GM19452 (cell line): ENCODE measurements around the gene EFR3B.

Source experiments
- ATAC-seq: cut with Tn5 transposase; IDR thresholded peaks from one replicate; pipeline ENCODE4 v1.9.1; 2021; ENCODE audit not compliant: unreplicated experiment

Gene EFR3B

DNA sequence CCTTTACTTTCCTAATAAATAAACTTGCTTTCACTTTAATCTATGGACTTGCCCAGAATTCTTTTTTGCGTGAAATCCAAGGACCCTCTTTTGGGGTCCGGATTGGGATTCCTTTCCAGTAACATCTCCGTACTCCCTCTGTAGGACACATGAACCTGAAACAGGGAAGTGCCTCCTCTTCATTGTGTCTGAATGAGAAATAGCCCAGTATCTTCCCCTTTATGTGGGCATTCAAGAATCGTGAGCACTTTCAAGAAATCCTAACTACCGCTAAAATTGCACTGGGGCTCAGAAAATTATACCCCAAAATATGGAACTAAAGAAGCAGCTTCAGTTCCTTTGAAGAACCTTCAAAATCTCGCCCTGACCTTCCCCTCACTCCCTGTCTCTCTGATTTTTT lies 134.3 kb downstream of the EFR3B start:
- ATAC-seq: no peak

DNA sequence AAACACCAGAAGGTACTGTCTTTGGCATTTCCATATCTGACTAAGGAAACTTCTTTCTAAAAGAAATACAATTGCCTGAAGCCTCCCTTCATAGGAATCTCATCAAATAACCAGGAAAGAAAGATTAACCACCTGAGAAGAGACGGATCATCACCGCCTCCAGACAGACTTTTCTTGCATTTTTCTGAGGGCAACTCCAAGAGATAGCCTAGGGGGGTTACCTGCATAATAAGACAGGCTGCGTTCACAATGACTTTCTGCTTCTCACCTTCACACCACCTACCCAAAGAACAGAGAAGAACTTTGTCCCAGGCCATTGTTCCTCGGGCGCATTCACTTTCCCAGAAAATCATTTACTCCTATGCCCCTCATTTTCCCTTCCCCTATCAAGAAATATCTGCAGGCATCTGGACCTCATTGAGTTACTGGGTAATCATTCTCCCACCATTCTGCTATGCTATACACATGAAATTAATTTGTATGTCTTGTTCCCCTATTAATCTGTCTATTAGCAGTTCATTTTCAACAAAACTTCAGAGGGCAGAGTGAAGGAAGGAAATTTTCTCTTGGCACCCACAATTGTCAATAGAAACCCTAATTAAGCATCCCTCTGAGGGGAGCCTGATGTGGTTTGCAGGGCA lies 134.8 kb downstream of the EFR3B start:
- no peak for ATAC-seq

DNA sequence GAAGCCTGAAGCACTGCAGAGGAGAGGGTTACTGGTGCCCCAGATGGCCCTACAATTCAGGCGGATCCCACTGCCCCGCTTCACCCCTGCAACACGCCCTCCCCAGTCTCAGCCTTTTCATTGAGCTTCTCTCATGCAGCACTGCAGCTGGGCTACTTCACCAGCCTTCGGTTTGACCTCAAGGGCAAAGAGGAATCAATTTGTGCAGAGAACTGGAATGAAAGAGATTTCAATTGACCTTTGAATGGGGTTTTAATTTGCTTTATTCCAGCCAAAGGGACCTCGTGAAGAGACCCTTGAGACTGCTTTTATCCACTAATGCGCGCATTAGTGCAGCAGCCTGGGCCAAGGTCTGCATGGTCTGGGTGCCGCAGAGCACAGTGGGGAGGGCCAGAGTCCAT lies 135.3 kb downstream of the EFR3B start:
- ATAC-seq: no peak

DNA sequence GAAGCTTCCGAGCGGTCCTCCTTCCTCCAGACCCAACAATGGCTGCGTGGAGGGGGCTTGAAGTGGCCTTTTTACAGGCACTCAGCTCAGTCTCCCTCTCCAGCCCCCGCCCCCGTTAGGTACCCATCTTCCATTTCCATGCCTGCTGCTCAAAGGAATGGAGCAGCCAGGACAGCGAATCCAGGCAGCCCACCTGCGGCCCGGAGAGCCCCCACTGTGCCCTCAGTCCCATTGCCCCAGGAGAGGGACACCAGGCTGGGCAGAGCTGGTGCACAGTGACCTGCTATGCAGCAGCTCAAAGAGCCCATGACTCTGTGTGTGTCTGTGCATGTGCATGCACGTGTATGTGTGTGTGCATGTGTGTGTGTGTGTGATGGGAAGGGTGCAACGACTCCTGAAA lies 137.1 kb downstream of the EFR3B start:
- ATAC-seq: no peak

DNA sequence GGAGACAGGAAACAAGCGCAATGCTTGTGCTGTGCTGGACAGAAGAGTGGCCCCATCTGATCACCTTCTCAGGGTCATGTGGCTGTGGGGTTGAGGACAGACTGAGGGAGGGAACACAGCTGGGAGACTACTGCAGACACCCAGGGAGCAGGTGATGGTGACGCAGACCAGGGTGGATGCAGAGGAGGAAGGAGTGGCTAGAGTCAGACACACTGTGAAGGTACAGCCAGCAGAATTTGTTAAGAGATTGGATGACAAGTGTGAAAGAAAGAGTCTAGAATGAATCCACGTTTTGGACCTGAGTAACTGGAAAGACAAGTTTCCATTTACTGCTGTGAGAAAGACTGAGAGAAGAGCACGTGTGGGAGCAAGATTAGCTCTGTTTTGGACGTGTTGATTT lies 142.4 kb downstream of the EFR3B start:
- ATAC-seq: no peak

DNA sequence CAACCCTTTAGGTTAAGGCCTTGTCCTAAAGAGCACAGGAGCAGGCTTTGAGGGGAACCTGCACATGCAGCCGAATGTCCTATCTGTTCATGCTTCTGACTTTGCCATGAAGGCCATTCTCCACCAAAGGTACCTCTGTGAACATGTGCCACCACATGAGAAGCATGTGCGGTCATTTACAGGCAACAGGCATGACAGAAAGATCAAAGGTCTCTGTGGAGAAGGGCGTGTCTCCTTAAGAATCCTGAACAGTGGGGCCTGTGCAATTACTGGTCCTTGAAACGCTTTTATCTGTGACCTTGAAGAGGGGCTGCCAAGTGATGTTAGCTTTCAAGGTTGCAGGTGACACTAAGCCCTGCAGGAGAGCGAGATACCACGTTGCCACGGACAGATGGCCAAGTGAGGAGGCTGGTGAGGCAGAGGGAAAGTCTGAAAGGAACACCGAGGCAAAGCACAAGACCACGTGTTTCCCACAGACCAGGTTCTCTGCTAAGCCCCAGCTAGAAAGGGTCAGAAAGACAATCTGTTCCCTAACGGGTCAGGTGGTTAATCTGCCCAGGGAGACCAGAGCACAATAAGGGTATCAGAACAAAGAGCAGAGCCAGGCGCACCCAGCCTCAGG lies 146.0 kb downstream of the EFR3B start:
- no peak for ATAC-seq

DNA sequence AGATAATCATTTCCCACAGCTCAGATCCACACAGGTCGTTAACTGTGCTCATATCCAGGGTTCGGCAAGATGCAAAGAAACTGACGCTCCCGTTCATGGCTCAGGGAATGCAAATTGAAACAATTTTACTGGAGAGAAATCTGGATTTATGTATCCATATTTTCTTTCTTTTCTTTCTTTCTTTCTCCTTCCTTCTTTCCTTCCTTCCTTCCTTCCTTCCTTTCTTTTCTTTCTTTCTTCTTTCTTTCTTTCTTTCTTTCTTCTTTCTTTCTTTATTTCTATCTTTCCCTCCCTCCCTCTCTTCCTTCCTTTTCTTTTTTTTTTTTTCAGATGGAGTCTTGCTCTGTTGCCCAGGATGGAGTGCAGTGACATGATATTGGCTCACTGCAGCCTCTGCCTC lies 146.5 kb downstream of the EFR3B start:
- no peak for ATAC-seq

DNA sequence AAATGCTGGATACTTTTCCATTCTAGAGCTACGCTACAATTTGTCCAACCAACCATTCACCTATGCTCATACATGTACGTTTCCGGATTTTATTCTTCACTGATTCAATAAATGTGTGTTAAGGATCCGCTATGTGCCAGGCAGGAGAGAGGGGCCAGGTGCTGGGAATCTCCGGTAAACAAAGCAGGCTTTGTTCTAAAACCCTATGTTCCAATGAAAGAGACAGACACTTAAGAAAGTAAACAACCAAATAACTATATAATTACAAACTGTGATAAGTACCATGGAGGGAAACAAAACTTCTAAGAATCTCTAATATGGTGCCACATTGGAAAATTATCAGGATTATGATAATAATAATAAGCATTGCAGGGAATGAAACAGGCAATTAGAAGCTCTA lies 148.7 kb downstream of the EFR3B start:
- no peak for ATAC-seq

DNA sequence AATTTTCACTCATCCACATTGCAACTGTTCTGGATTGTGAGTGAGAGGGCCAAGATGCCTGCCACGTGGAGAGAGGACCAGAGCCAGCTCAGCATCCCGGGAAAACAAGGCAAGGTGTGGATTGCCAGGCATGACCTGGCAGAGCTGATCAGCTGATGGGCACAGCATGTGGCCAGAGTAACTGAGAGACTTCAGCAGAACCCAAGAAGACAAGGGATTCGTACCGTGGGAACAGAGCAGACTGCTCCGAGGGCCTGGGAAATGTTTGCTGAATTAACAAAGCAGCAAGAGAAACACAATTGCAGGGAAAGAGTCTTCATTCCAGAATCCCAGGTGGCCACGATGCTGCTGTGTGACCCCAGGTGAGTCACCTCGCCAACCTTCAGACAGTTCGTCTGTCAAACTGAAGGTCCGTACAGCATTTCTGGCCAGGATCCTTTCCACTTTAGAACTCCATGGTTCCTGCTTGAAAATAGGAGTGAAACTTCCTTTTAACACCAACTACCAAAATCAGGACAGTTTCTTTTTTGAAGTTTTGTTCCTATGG lies 152.8 kb downstream of the EFR3B start:
- ATAC-seq: no peak

DNA sequence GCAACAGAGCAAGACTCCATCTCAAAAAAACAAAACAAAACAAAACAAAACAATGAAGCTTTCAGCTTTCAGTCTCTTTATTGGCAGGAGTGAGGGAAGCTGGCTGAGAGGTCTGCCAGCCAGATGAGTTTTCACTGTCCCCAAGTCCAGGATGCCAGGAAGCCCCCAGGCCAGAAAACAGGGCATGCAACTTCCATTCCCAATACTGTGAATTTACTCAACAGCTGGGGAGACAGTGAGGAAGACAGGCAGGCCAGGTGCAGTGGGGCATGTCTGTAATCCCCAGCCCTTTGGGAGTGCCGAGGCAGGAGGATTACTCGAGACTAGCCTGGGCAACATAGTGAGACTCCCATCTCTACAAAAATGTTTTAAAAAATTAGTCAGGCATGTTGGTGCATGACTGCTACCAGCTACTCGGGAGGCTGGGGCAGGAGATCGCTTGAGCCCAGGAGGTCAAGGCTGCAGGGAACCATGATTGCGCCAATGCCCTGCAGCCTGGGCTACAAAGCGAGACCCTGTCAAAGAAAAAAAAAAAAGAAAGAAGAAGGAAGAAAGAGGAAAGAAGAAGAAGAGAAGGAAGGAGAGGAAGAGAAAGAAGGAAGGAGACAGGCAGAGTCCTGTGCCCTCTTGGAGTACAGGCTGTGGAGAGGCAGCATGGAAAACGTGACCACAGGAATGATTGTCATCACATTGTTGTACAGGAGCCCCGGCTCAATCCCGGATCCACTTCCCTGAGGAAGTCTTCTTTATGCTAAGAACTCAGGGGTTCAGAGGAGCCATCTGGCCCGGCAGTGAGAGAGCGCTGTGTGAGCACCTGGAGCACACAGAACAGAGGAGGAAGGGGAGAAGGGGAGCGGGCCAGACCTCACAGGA lies 155.7 kb downstream of the EFR3B start:
- ATAC-seq: no peak

DNA sequence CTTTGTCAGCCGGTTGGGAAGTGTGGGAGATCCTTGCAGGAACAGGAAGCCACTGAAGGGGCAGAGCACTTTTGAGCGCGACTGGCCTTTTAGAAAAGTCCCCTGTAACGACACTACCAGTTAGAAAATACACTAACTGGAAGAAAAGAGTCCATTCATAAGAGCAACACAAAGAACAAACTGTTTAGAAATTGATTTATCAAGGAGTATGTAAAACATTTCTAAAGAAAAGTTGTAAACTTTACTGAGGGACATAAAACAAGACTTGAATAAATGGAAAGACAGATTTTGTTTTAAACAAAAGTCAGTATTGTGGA lies 156.3 kb downstream of the EFR3B start:
- ATAC-seq: no peak

DNA sequence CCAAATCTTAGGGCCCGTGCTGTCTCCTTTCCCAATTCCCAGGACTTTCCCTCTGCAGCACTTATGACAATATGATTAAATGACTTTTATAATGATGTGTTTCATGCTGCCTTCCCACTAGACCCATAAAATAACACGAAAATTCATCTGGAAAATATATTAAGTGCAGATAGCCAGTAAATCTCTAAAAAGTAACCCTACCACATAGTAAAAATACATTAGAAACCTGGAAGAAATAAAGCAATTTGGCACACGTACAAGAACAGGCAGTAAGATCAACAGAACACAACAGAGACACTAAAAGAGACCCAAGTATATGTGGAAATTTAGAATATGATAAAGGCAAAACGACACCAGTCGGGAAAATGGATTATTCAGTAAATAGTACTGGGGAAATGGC lies 156.7 kb downstream of the EFR3B start:
- ATAC-seq: no peak

DNA sequence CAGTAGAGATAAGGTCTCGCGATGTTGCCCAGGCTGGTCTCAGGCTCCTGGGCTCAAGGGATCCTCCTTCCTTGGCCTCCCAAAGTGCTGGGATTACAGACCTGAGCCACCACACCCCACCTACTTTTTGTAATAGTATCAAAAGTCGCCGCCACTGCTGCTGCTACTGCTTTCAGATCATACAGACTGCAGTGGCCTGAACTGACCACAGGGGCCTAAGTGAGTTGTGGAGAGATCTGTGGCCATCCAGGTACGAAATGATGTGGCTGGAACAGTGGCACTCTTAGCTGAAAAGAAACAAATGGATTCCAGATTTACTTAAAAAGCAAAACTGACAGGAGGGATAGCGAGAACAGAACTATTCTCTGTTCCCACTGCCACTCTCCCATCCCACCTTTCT lies 159.4 kb downstream of the EFR3B start:
- ATAC-seq: no peak

DNA sequence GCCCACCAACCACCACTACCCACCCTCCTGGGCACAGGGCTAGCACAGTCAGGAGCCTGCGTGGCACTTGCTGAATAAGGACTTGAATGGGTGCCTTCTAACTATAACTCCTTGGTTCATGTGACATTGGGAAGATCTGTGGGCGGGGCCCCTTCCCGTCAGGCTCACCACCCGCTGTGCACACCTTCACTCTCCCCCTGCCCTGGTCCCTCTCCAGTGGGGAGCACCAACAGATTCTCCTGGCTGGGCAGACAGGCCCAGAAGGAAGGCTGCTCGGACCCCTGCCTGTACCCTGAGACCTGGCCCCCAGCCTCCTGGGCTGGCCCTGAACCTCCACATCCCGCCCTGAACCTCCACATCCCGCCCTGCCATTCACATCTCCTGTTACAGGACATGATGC lies 159.9 kb downstream of the EFR3B start:
- ATAC-seq: no peak

DNA sequence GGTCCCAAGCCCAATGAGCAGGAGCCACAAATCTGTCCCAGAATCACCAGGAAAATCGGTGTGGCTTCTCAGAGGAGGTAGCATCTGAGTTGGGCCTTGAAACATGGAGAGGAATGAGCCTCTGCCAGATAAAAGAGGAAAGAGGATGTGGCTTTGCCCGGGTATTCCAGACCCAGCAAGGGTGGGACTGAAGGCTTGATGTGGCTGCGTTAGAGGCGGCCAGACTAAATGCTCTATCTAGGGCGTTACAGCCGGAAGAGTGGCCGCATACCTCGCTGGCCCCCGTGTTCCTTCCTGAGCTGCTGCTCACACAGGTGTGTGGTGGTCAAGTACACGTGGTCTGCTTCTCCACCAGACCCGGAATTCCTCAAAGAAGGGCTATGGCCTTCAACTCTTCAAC lies 160.4 kb downstream of the EFR3B start:
- ATAC-seq: no peak

DNA sequence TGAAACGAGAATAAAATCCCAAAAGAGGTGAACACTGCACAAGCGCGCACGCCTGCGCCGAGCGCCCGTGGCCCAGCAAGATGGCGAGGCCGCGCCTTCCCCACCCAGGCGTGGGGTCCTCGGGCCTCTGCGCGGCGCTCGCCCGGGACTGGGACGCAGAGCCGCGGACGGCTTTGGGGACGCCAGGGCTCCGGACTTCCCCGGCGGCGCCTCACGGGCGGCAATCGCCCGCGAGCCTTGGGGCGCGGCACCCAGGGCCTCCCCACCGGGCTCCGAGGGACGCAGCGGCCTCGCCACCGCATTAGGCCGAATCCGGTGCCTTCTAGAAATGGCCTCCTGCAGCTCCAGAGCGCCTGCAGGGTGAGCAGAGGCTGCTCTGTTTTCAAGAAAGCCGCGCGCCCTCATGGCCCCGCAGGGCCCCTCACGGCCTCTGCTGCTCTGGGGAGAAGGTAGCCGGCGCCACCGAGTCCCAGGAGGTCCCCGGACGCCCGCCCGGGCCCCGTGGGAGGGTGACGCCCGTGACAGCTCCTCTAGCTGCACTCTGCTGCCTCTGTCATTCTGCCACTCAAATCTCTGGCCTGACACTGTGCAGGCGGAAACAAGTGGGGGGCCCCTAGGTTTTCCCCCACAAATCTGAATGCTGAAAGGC lies 162.4 kb downstream of the EFR3B start:
- no peak for ATAC-seq

DNA sequence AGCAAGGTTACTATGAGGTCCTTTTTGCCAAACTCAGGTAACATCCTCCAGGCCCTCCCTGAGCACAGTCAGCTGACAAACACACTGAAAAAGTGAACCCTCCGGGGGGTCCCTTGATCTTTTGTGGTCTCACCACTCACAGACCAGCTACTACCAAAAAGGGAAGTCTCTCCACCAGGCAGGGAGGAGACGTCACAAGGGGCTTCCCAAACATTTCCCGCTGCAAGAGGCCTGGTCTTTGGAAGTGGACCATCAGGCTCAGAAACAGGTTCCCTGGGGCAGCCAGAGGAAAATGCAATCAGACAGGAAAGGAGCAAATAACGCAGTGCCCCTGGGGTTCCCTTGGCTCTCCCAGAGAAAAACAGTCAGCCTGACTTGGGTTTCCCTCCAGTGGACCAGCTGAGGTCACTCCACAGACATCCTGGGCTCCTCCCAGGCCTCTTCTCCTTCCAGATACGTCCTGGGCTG lies 165.2 kb downstream of the EFR3B start:
- ATAC-seq: no peak
